Body of pancreas (tissue), 4 donors: ENCODE data around the gene SMG7.

Experiments used
- CTCF ChIP-seq, 7 experiments: fragments of 450-650 bp in 4 of 7; fragments of 200-600 bp in 3 of 7; sonication (generic) in 3 of 7; IDR thresholded peaks; one replicate each; pipeline ENCODE4 v1.5.1; 2016 to 2019; ENCODE audit warnings: antibody characterized with exemption in 7 of 7
- POLR2A ChIP-seq, 3 donors: fragments of 450-650 bp; IDR thresholded peaks; one replicate each; pipeline ENCODE4 v1.6.1; 2016; ENCODE audit warnings: antibody characterized with exemption in 3 of 3, mild to moderate bottlenecking in 2 of 3

- TF ChIP-seq CTCF (IDR thresholded peaks at IDR 0.05): no peak
- no peak for TF ChIP-seq POLR2A (IDR thresholded peaks at IDR 0.05)
Measured at GRCh38 chr1:183578856-183579255, 106.6 kb downstream of the SMG7 start.
